Measurements from ENCODE around the gene TESPA1. TPM values are rescaled to one million over a fixed set of nuclear protein-coding genes. Genes with fewer than 3 reads are reported as not detected.
A peak's percentile ranks its signal among the peaks of the same experiment; 100 is the strongest.

Gene TESPA1
- total RNA-seq, 1 experiment from 2014 or later, result 35.1 TPM

DNA sequence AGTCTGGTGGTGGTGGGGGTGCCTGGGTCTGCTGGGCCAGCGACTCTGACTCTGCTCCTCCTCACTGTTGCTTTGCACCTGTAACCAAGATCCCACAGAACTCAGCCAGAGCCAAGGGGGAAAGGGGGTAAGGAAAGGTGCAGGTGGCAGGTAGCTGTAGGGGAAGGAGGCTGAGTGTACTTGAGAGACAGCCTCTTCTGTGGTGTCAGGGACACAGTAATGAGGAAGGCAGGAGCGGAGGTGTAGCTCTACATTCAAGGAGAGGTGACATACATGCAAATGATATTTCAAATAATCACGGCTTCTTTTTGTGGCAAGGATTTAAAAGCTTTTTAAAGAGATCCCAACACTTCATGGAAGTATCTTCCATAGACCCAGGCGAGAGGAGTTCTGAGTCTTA, 23.4 kb downstream of the TESPA1 start:
- H2AFZ ChIP-seq (ENCODE audit: low read length), result no peak overlapping the region
- H3K27me3 ChIP-seq (ENCODE audit: low read length), result no peaks in the 10 kb centered on the region
- H3K4me3 ChIP-seq (ENCODE audit: low read length), result no peak overlapping the region
- H3K4me2 ChIP-seq (ENCODE audit: low read depth, low read length, poor library complexity, severe bottlenecking), result no peak overlapping the region
- peaks cover 35% of the 10 kb centered on the region for H3K4me1 ChIP-seq (ENCODE audit: low read length)
- peaks cover 76% of the 10 kb centered on the region for H3K36me3 ChIP-seq (ENCODE audit: insufficient read depth, low read length)
- DNase-seq, result no peak
- no peak overlapping the region for H3K27ac ChIP-seq (ENCODE audit: low read length)
- H3K9me3 ChIP-seq (ENCODE audit: low read length), result no peaks in the 10 kb centered on the region
- no peaks in the 10 kb centered on the region for H3K9me2 ChIP-seq (replicated peaks; ENCODE audit: insufficient read depth, low read length)
- no peaks in the 10 kb centered on the region for H4K20me1 ChIP-seq (ENCODE audit: insufficient read depth, low read depth, low read length)
- H3K9ac ChIP-seq (ENCODE audit: low read length), result no peak overlapping the region
- no peaks in the 10 kb centered on the region; the same call in none of the 2 replicates for H3K79me2 ChIP-seq (ENCODE audit: low read length)

- H3K36me3 ChIP-seq (ENCODE audit: insufficient read depth, low read length), result peaks cover 87% of the 10 kb centered on the region
- H3K9ac ChIP-seq (ENCODE audit: low read length), result no peak overlapping the region
- no peak overlapping the region for H2AFZ ChIP-seq (ENCODE audit: low read length)
- H3K27ac ChIP-seq (ENCODE audit: low read length), result no peak overlapping the region; the same call in 1 of the 2 replicates
- peak overlapping the region; percentile 23 for H3K4me2 ChIP-seq (ENCODE audit: low read depth, low read length, poor library complexity, severe bottlenecking)
- H3K9me3 ChIP-seq (ENCODE audit: low read length), result no peaks in the 10 kb centered on the region
- H3K27me3 ChIP-seq (ENCODE audit: low read length), result no peaks in the 10 kb centered on the region
- H3K79me2 ChIP-seq (ENCODE audit: low read length), result no peaks in the 10 kb centered on the region; the same call in none of the 2 replicates
- H3K9me2 ChIP-seq (replicated peaks; ENCODE audit: insufficient read depth, low read length), result no peaks in the 10 kb centered on the region
- no peaks in the 10 kb centered on the region for H4K20me1 ChIP-seq (ENCODE audit: insufficient read depth, low read depth, low read length)
- no peak overlapping the region for H3K4me3 ChIP-seq (ENCODE audit: low read length)
- peaks cover 46% of the 10 kb centered on the region for H3K4me1 ChIP-seq (ENCODE audit: low read length)
- no peak for DNase-seq
Measured at GRCh38 chr12:54959291-54960018, 25.1 kb downstream of the TESPA1 start.

GRCh38 chr12:54958048-54958658, 26.4 kb downstream of the TESPA1 start:
- Histone ChIP-seq H3K4me1 (ENCODE audit: low read length) (peaks cover 46% of the 10 kb centered on the region), H3K27ac (ENCODE audit: low read length) (no peak overlapping the region)
- peak; percentile 73 for DNase-seq

GRCh38 chr12:54956818-54957641, 27.5 kb downstream of the TESPA1 start:
- Histone ChIP-seq H3K79me2 (ENCODE audit: low read length) (no peaks in the 10 kb centered on the region; the same call in none of the 2 replicates), H3K27ac (ENCODE audit: low read length) (no peak overlapping the region), H3K36me3 (ENCODE audit: insufficient read depth, low read length) (peaks cover 72% of the 10 kb centered on the region), H3K4me1 (ENCODE audit: low read length) (peaks cover 41% of the 10 kb centered on the region), H2AFZ (ENCODE audit: low read length) (no peak overlapping the region), H3K9me3 (ENCODE audit: low read length) (no peaks in the 10 kb centered on the region), H3K9me2 (replicated peaks; ENCODE audit: insufficient read depth, low read length) (no peaks in the 10 kb centered on the region), H3K27me3 (ENCODE audit: low read length) (no peaks in the 10 kb centered on the region), H3K4me2 (ENCODE audit: low read depth, low read length, poor library complexity, severe bottlenecking) (no peak overlapping the region), H4K20me1 (ENCODE audit: insufficient read depth, low read depth, low read length) (no peaks in the 10 kb centered on the region), H3K4me3 (ENCODE audit: low read length) (no peak overlapping the region), H3K9ac (ENCODE audit: low read length) (no peak overlapping the region)
- no peak for DNase-seq

More at GRCh38 chr12:54958048-54958658, 26.4 kb downstream of the TESPA1 start:
- H3K79me2 ChIP-seq (ENCODE audit: low read length), result no peaks in the 10 kb centered on the region; the same call in none of the 2 replicates
- H2AFZ ChIP-seq (ENCODE audit: low read length), result no peak overlapping the region
- no peaks in the 10 kb centered on the region for H4K20me1 ChIP-seq (ENCODE audit: insufficient read depth, low read depth, low read length)
- H3K4me3 ChIP-seq (ENCODE audit: low read length), result no peak overlapping the region
- H3K36me3 ChIP-seq (ENCODE audit: insufficient read depth, low read length), result peaks cover 80% of the 10 kb centered on the region
- no peak overlapping the region for H3K9ac ChIP-seq (ENCODE audit: low read length)
- no peak overlapping the region for H3K4me2 ChIP-seq (ENCODE audit: low read depth, low read length, poor library complexity, severe bottlenecking)
- H3K27me3 ChIP-seq (ENCODE audit: low read length), result no peaks in the 10 kb centered on the region
- H3K9me2 ChIP-seq (replicated peaks; ENCODE audit: insufficient read depth, low read length), result no peaks in the 10 kb centered on the region
- H3K9me3 ChIP-seq (ENCODE audit: low read length), result no peaks in the 10 kb centered on the region

DNA sequence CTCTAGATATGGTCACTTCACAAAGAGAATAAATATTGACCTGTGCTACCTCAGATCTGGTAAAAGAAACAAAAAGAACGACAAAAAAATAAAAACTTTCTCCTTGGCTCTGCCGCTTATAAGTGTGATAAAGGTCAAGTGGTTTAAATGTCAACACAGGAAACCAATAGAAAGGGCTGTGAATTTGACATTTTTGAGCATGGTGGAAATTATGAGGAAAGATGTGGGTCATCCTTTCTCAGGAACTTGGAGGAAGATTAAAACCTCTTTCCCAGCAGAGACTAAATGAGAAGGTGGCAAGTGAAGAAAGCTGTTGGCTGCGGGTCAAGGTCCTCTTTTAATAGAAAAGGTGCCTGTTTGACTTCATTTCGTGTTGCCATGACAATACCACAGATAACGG, 28.2 kb downstream of the TESPA1 start:
- DNase-seq, result no peak
- no peaks in the 10 kb centered on the region for H4K20me1 ChIP-seq (ENCODE audit: insufficient read depth, low read depth, low read length)
- peaks cover 65% of the 10 kb centered on the region for H3K36me3 ChIP-seq (ENCODE audit: insufficient read depth, low read length)
- H3K4me1 ChIP-seq (ENCODE audit: low read length), result peaks cover 34% of the 10 kb centered on the region
- no peaks in the 10 kb centered on the region for H3K27me3 ChIP-seq (ENCODE audit: low read length)
- H3K9me3 ChIP-seq (ENCODE audit: low read length), result no peaks in the 10 kb centered on the region
- H3K9ac ChIP-seq (ENCODE audit: low read length), result no peak overlapping the region
- H3K79me2 ChIP-seq (ENCODE audit: low read length), result no peaks in the 10 kb centered on the region; the same call in none of the 2 replicates
- H3K4me2 ChIP-seq (ENCODE audit: low read depth, low read length, poor library complexity, severe bottlenecking), result no peak overlapping the region
- H2AFZ ChIP-seq (ENCODE audit: low read length), result no peak overlapping the region
- no peak overlapping the region for H3K27ac ChIP-seq (ENCODE audit: low read length)
- H3K4me3 ChIP-seq (ENCODE audit: low read length), result no peak overlapping the region
- no peaks in the 10 kb centered on the region for H3K9me2 ChIP-seq (replicated peaks; ENCODE audit: insufficient read depth, low read length)

GRCh38 chr12:54954801-54955200, 29.8 kb downstream of the TESPA1 start:
- H3K9me3 ChIP-seq (ENCODE audit: low read length), result no peaks in the 10 kb centered on the region
- no peak overlapping the region for H3K4me3 ChIP-seq (ENCODE audit: low read length)
- no peaks in the 10 kb centered on the region for H4K20me1 ChIP-seq (ENCODE audit: insufficient read depth, low read depth, low read length)
- no peak overlapping the region for H3K4me2 ChIP-seq (ENCODE audit: low read depth, low read length, poor library complexity, severe bottlenecking)
- peaks cover 19% of the 10 kb centered on the region for H3K4me1 ChIP-seq (ENCODE audit: low read length)
- no peak overlapping the region for H2AFZ ChIP-seq (ENCODE audit: low read length)
- no peaks in the 10 kb centered on the region for H3K27me3 ChIP-seq (ENCODE audit: low read length)
- no peaks in the 10 kb centered on the region for H3K79me2 ChIP-seq (ENCODE audit: low read length)
- peaks cover 53% of the 10 kb centered on the region for H3K36me3 ChIP-seq (ENCODE audit: insufficient read depth, low read length)
- no peaks in the 10 kb centered on the region for H3K9me2 ChIP-seq (replicated peaks; ENCODE audit: insufficient read depth, low read length)
- H3K27ac ChIP-seq (ENCODE audit: low read length), result no peak overlapping the region
- no peak overlapping the region for H3K9ac ChIP-seq (ENCODE audit: low read length)
- DNase-seq, result no peak

DNA sequence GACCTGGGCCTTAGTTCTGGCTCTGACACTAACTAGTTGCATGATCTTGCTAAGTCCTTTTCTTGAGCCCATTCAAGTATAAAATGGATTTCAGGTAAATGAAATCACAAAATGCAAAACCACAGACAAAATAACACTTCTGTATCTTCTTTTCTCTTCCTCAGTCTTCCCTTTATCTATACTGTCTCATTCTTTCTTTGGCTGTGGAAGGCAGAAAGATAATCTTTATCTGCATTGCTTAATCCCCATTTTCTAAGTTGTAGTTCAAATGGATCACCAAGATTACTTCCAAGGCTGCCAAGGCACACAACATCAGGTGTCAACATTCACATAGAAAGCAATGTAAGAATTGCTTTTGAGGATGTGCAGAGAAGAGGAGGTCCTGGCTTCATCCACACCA, 30.3 kb downstream of the TESPA1 start:
- Histone ChIP-seq H3K27ac (ENCODE audit: low read length) (no peak overlapping the region), H4K20me1 (ENCODE audit: insufficient read depth, low read depth, low read length) (no peaks in the 10 kb centered on the region), H3K9ac (ENCODE audit: low read length) (no peak overlapping the region), H3K4me2 (ENCODE audit: low read depth, low read length, poor library complexity, severe bottlenecking) (no peak overlapping the region), H3K4me3 (ENCODE audit: low read length) (no peak overlapping the region), H3K27me3 (ENCODE audit: low read length) (no peaks in the 10 kb centered on the region), H3K79me2 (ENCODE audit: low read length) (no peaks in the 10 kb centered on the region), H3K9me3 (ENCODE audit: low read length) (no peaks in the 10 kb centered on the region), H2AFZ (ENCODE audit: low read length) (no peak overlapping the region), H3K9me2 (replicated peaks; ENCODE audit: insufficient read depth, low read length) (no peaks in the 10 kb centered on the region), H3K4me1 (ENCODE audit: low read length) (peaks cover 13% of the 10 kb centered on the region), H3K36me3 (ENCODE audit: insufficient read depth, low read length) (peaks cover 48% of the 10 kb centered on the region)
- DNase-seq, result no peak
